ENCODE data around the gene IGSF3. TPM values are rescaled to one million over a fixed set of nuclear protein-coding genes. Genes with fewer than 3 reads are reported as not detected.

IGSF3 gene
- total and polyA plus RNA-seq, 2 of the 13 experiments (the other 11 are each of a cell fraction or from before 2014, with no cell fraction given), result 0.11 to 0.16 TPM

DNA sequence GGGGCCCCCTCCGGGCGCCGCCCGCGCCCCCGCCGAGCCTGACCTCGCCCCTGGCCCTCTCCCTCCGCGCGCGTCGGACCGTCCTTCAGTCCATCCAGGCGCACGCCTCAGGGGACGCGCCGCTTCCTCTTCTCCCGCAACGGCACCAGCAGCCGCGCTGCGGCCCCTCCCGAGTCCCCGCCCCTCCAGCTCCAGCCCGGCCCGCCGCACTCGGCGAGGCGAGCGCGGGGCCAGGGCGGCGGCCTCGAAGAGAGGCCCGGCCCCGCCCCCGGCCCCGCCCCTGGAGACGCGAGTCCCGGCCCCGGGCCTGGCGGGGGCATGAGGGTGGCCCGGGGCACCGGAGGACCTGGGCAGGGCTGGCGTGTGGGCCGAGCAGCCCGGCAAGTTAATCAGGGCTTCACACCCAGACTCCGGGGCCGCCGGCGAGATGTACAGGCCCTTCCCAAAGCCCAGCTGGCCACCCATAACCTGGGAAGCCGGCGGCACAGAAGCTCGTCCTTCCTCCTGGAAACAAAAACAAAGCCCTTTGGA is at the start of gene IGSF3 (continued):
- TF ChIP-seq, protein P1, sequence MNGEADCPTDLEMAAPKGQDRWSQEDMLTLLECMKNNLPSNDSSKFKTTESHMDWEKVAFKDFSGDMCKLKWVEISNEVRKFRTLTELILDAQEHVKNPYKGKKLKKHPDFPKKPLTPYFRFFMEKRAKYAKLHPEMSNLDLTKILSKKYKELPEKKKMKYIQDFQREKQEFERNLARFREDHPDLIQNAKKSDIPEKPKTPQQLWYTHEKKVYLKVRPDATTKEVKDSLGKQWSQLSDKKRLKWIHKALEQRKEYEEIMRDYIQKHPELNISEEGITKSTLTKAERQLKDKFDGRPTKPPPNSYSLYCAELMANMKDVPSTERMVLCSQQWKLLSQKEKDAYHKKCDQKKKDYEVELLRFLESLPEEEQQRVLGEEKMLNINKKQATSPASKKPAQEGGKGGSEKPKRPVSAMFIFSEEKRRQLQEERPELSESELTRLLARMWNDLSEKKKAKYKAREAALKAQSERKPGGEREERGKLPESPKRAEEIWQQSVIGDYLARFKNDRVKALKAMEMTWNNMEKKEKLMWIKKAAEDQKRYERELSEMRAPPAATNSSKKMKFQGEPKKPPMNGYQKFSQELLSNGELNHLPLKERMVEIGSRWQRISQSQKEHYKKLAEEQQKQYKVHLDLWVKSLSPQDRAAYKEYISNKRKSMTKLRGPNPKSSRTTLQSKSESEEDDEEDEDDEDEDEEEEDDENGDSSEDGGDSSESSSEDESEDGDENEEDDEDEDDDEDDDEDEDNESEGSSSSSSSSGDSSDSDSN (CRISPR knock-in tag; IDR thresholded peaks at IDR 0.05), result peak; percentile 43; the same call in 1 of the 2 replicates
- TF ChIP-seq JUN (CRISPR knock-in tag; IDR thresholded peaks at IDR 0.05) (no peak), STAT6 (CRISPR knock-in tag; IDR thresholded peaks at IDR 0.05; ENCODE audit: borderline replicate concordance) (no peak), KDM3A (CRISPR knock-in tag; IDR thresholded peaks at IDR 0.05; ENCODE audit: low read depth) (no peak), GABPB1 (CRISPR knock-in tag; IDR thresholded peaks at IDR 0.05) (peak; percentile 29; the same call in 1 of the 2 replicates), HNRNPH1 (optimal IDR thresholded peaks at IDR 0.05; ENCODE audit: low read depth, low read length) (no peak), MTF2 (CRISPR knock-in tag; IDR thresholded peaks at IDR 0.05; ENCODE audit: borderline replicate concordance) (no peak), ZNF687 (CRISPR knock-in tag; IDR thresholded peaks at IDR 0.05) (peak; percentile 19; the same call in 1 of the 2 replicates), CENPT (CRISPR knock-in tag; IDR thresholded peaks at IDR 0.05; ENCODE audit: low read depth) (no peak), KDM2A (CRISPR knock-in tag; IDR thresholded peaks at IDR 0.05; ENCODE audit: borderline replicate concordance, low read depth) (no peak), PHB2 (IDR thresholded peaks at IDR 0.05; ENCODE audit: partially characterized antibody) (no peak), HOXA7 (CRISPR knock-in tag; IDR thresholded peaks at IDR 0.05) (no peak)
- TF ChIP-seq, protein P2, sequence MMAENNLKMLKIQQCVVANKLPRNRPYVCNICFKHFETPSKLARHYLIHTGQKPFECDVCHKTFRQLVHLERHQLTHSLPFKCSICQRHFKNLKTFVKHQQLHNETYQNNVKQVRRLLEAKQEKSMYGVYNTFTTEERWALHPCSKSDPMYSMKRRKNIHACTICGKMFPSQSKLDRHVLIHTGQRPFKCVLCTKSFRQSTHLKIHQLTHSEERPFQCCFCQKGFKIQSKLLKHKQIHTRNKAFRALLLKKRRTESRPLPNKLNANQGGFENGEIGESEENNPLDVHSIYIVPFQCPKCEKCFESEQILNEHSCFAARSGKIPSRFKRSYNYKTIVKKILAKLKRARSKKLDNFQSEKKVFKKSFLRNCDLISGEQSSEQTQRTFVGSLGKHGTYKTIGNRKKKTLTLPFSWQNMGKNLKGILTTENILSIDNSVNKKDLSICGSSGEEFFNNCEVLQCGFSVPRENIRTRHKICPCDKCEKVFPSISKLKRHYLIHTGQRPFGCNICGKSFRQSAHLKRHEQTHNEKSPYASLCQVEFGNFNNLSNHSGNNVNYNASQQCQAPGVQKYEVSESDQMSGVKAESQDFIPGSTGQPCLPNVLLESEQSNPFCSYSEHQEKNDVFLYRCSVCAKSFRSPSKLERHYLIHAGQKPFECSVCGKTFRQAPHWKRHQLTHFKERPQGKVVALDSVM (CRISPR knock-in tag; IDR thresholded peaks at IDR 0.05), result peak; percentile 72
